Measurements from ENCODE around the gene IQCN. TPM values are rescaled to one million over a fixed set of nuclear protein-coding genes. Genes with fewer than 3 reads are reported as not detected.

IQCN gene
- polyA plus RNA-seq, 1 donor (not counting 4 experiments of a cell fraction or from before 2014, with no cell fraction given): not detected

GRCh38 chr19:18320865-18321733 lies 46.8 kb upstream of the IQCN start:
- Histone ChIP-seq H2AFZ (ENCODE audit: control insufficient read depth, low read length) (no peak overlapping the region), H3K79me2 (ENCODE audit: control insufficient read depth, insufficient read depth, low read length) (peaks cover 48% of the 10 kb centered on the region), H4K20me1 (ENCODE audit: control insufficient read depth, extremely low read depth, insufficient read depth, low read length) (no peaks in the 10 kb centered on the region), H3K36me3 (ENCODE audit: control insufficient read depth in 2 of 2, extremely low read depth in 1 of 2, insufficient read depth in 2 of 2, low read length in 2 of 2) (peaks cover 2 to 11% of the 10 kb centered on the region in 2 experiments), H3K27ac (ENCODE audit: control insufficient read depth, insufficient read depth, low read length) (no peak overlapping the region), H3K4me2 (ENCODE audit: control insufficient read depth, extremely low read depth, insufficient read depth, low read depth, low read length) (peak overlapping the region; percentile 99), H3K9me1 (ENCODE audit: control insufficient read depth, extremely low read depth, insufficient read depth, low read length) (no peaks in the 10 kb centered on the region), H3K9me3 (ENCODE audit: control insufficient read depth, low read depth, low read length) (no peaks in the 10 kb centered on the region), H3K9ac (ENCODE audit: control insufficient read depth, extremely low read depth, insufficient read depth, low read length) (no peak overlapping the region), H3K4me3 (ENCODE audit: control insufficient read depth in 2 of 3, extremely low read depth in 1 of 3, insufficient read depth in 2 of 3, low read depth in 1 of 3, low read length in 3 of 3) (peak overlapping the region in 1 of 3 experiments; percentile 96), H3K4me1 (ENCODE audit: control insufficient read depth, extremely low read depth, insufficient read depth, low read length) (peaks cover 18% of the 10 kb centered on the region), H3K27me3 (ENCODE audit: control insufficient read depth, extremely low read depth, insufficient read depth, low read length) (no peaks in the 10 kb centered on the region)
- FAIRE-seq (no peak), DNase-seq (ENCODE audit: low read depth, low spot score) (no peak)
- TF ChIP-seq CTCF (optimal IDR thresholded peaks at IDR 0.05 in 1 of 3, IDR thresholded peaks at IDR 0.05 in 1 of 3, conservative IDR thresholded peaks at IDR 0.05 in 1 of 3; ENCODE audit: extremely low read depth in 1 of 3, insufficient read depth in 2 of 3, low read length in 3 of 3): no peak
- TF ChIP-seq EZH2 (IDR thresholded peaks at IDR 0.05; ENCODE audit: low read length): no peak
- dilution Hi-C loops (cut with MboI; ENCODE audit: extremely low pct_ligation_motif_present, low sequenced_read_pairs): no loop called here

- Histone ChIP-seq H3K79me2 (ENCODE audit: control insufficient read depth, insufficient read depth, low read length) (peaks cover 48% of the 10 kb centered on the region), H3K27ac (ENCODE audit: control insufficient read depth, insufficient read depth, low read length) (no peak overlapping the region), H3K4me2 (ENCODE audit: control insufficient read depth, extremely low read depth, insufficient read depth, low read depth, low read length) (no peak overlapping the region)
Observed at GRCh38 chr19:18319591-18320135, 45.4 kb upstream of the IQCN start.

More at GRCh38 chr19:18319591-18320135, 45.4 kb upstream of the IQCN start:
- no peaks in the 10 kb centered on the region for H4K20me1 ChIP-seq (ENCODE audit: control insufficient read depth, extremely low read depth, insufficient read depth, low read length)
- H3K9me3 ChIP-seq (ENCODE audit: control insufficient read depth, low read depth, low read length): no peaks in the 10 kb centered on the region
- H3K36me3 ChIP-seq (ENCODE audit: control insufficient read depth in 2 of 2, extremely low read depth in 1 of 2, insufficient read depth in 2 of 2, low read length in 2 of 2): peaks cover 6 to 11% of the 10 kb centered on the region in 2 experiments
- DNase-seq (ENCODE audit: low read depth, low spot score): no peak
- H3K9me1 ChIP-seq (ENCODE audit: control insufficient read depth, extremely low read depth, insufficient read depth, low read length): no peaks in the 10 kb centered on the region
- no peak overlapping the region for H3K9ac ChIP-seq (ENCODE audit: control insufficient read depth, extremely low read depth, insufficient read depth, low read length)
- TF ChIP-seq EZH2 (IDR thresholded peaks at IDR 0.05; ENCODE audit: low read length) (no peak), CTCF (optimal IDR thresholded peaks at IDR 0.05 in 1 of 3, IDR thresholded peaks at IDR 0.05 in 1 of 3, conservative IDR thresholded peaks at IDR 0.05 in 1 of 3; ENCODE audit: extremely low read depth in 1 of 3, insufficient read depth in 2 of 3, low read length in 3 of 3) (no peak)
- dilution Hi-C loops (cut with MboI; ENCODE audit: extremely low pct_ligation_motif_present, low sequenced_read_pairs): no loop called here
- peaks cover 18% of the 10 kb centered on the region for H3K4me1 ChIP-seq (ENCODE audit: control insufficient read depth, extremely low read depth, insufficient read depth, low read length)
- FAIRE-seq: no peak
- no peak overlapping the region for H3K4me3 ChIP-seq (ENCODE audit: control insufficient read depth in 2 of 3, extremely low read depth in 1 of 3, insufficient read depth in 2 of 3, low read depth in 1 of 3, low read length in 3 of 3)
- H3K27me3 ChIP-seq (ENCODE audit: control insufficient read depth, extremely low read depth, insufficient read depth, low read length): no peaks in the 10 kb centered on the region
- H2AFZ ChIP-seq (ENCODE audit: control insufficient read depth, low read length): no peak overlapping the region
